ENCODE results near the gene RC3H1. TPM values are rescaled to one million over a fixed set of nuclear protein-coding genes. Genes with fewer than 3 reads are reported as not detected.
"Not testable (repeated sequence)": the region's sequence is repeated elsewhere in the genome, so short reads cannot be mapped to it uniquely, and the experiment has no call there.

The RC3H1 gene
- total and polyA plus RNA-seq, 2 experiments from 2014 or later = 7.7 to 28.1 TPM

DNA sequence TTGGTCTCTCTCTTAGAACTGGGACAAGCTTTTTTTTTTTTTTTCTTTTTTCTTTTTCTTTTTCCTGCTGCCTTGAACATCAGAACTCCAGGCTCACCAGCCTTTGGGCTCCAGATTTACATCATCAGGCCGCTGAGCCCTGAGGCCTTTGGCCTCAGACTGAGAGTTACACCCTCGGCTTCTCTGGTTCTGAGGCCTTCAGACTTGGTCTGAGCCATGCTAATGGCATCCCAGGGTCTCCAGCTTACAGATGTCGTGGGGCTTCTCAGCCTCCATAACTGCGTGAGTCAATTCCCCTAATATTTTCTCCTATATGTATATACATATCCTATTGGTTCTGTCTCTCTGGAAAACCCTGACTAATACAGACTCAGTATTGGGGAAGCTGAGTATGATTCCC is 36.5 kb upstream of the RC3H1 start:
- Histone ChIP-seq H3K36me3 (no peaks in the 10 kb centered on the region), H3K4me1 (ENCODE audit: low read depth) (no peaks in the 10 kb centered on the region), H3K27me3 (no peaks in the 10 kb centered on the region), H3K9me3 (ENCODE audit: low read depth) (no peaks in the 10 kb centered on the region), H3K4me3 (no peak overlapping the region), H3K27ac (no peak overlapping the region)
- TF ChIP-seq, protein P1, sequence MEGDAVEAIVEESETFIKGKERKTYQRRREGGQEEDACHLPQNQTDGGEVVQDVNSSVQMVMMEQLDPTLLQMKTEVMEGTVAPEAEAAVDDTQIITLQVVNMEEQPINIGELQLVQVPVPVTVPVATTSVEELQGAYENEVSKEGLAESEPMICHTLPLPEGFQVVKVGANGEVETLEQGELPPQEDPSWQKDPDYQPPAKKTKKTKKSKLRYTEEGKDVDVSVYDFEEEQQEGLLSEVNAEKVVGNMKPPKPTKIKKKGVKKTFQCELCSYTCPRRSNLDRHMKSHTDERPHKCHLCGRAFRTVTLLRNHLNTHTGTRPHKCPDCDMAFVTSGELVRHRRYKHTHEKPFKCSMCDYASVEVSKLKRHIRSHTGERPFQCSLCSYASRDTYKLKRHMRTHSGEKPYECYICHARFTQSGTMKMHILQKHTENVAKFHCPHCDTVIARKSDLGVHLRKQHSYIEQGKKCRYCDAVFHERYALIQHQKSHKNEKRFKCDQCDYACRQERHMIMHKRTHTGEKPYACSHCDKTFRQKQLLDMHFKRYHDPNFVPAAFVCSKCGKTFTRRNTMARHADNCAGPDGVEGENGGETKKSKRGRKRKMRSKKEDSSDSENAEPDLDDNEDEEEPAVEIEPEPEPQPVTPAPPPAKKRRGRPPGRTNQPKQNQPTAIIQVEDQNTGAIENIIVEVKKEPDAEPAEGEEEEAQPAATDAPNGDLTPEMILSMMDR (IDR thresholded peaks at IDR 0.05; ENCODE audit: low read depth, low read length) = no peak
- no peak for DNase-seq (ENCODE audit: low read depth in 1 of 2, low spot score in 1 of 2)

DNA sequence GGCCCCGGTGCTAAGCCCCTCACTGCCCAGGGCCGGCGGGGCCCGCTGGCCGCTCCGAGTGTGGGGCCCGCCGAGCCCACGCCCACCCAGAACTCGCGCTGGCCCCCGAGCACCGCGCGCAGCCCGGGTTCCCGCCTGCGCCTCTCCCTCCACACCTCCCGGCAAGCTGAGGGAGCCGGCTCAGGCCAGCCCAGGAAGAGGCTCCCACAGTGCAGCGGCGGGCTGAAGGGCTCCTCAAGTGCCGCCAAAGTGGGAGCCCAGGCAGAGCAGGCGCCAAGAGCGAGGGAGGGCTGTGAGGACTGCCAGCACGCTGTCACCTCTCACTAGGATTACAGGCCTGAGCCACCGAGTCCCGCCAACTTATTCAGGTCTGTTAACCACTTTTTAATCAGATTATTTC is 34.5 kb upstream of the RC3H1 start:
- H3K36me3 ChIP-seq; DNase-seq (ENCODE audit: low read depth in 1 of 2, low spot score in 1 of 2); H3K4me3 ChIP-seq; H3K4me1 ChIP-seq (ENCODE audit: low read depth); H3K9me3 ChIP-seq (ENCODE audit: low read depth); H3K27me3 ChIP-seq; H3K27ac ChIP-seq: not testable (repeated sequence)

DNA sequence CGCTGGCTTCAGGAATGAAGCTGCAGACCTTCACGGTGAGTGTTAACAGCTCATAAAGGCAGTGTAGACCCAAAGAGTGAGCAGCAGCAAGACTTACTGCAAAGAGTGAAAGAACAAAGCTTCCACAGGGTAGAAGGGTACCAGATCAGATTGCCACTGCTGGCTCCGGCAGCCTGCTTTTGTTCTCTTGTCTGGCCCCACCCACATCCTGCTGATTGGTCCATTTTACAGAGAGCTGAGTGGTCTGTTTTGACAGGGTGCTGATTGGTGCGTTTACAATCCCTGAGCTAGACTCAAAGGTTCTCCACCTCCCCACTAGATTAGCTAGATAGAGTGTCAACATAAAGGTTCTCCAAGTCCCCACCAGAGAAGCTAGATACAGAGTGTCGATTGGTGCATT is 33.6 kb upstream of the RC3H1 start:
- DNase-seq (ENCODE audit: low read depth in 1 of 2, low spot score in 1 of 2); H3K9me3 ChIP-seq (ENCODE audit: low read depth); H3K4me1 ChIP-seq (ENCODE audit: low read depth); H3K4me3 ChIP-seq; H3K36me3 ChIP-seq; H3K27me3 ChIP-seq; H3K27ac ChIP-seq: not testable (repeated sequence)

DNA sequence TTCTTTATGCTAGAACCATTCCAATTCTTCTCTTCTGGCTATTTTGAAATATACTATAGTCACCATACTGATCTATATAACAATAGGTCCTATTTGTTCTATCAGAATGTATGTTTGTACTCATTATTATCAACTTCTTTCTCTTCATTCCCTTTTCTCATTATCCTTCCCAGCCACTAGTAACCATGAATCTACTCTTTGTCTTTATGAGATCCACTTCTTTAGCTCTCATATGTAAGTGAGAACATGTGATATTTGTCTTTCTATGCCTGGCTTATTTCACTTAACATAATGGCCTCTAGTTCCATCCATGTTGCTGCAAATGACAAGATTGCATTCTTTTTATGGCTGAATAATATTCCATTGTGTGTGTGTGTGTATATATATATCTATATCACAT is 31.7 kb upstream of the RC3H1 start:
- H3K27ac ChIP-seq = no peak overlapping the region
- no peak for DNase-seq (ENCODE audit: low read depth in 1 of 2, low spot score in 1 of 2)
- H3K9me3 ChIP-seq (ENCODE audit: low read depth) = no peaks in the 10 kb centered on the region
- TF ChIP-seq, protein P1 (IDR thresholded peaks at IDR 0.05; ENCODE audit: low read depth, low read length) = no peak
- no peaks in the 10 kb centered on the region for H3K4me1 ChIP-seq (ENCODE audit: low read depth)
- no peak overlapping the region for H3K4me3 ChIP-seq
- H3K36me3 ChIP-seq = no peaks in the 10 kb centered on the region
- no peaks in the 10 kb centered on the region for H3K27me3 ChIP-seq

DNA sequence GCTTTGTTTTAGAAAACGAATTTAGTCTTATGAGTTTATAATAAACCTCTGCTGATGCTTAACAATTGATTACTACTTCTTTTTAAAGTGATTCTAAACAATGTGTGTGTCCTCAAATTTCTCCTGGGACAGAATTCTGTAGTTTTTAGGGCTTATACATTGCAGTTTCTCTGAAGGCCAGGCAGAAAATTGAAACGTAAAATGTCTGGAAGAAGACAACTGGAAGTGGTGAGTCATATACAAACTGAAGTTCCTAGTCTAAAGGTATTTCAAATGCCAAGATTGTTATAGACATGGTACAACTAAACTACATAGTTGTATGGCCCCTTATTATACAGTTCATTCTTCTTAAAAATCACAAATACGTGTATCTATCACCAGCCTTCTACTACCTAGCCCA is 30.5 kb upstream of the RC3H1 start:
- no peaks in the 10 kb centered on the region for H3K9me3 ChIP-seq (ENCODE audit: low read depth)
- DNase-seq (ENCODE audit: low read depth in 1 of 2, low spot score in 1 of 2) = no peak
- no peaks in the 10 kb centered on the region for H3K36me3 ChIP-seq
- H3K4me1 ChIP-seq (ENCODE audit: low read depth) = no peaks in the 10 kb centered on the region
- H3K27me3 ChIP-seq = no peaks in the 10 kb centered on the region
- H3K4me3 ChIP-seq = no peak overlapping the region
- no peak overlapping the region for H3K27ac ChIP-seq
- TF ChIP-seq, protein P1 (IDR thresholded peaks at IDR 0.05; ENCODE audit: low read depth, low read length) = no peak

DNA sequence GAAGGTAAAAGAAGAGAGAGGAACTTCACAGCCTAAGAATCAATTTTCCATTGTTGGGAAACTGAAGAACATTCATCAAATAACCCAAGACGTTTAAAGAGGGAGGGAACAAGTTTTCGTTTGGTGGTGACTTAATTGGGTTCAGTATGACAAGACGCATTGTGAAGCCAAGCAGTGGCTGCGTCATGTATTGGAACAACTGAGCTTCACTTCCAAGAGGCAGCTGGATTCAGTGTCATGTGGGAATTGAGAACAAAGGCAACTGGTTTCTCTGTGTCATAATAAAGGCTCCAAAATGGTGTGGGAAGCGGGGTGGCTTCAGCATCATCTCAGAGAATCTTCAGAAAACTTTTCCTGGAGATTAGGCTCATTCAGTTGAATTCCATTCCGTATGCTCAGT is 29.8 kb upstream of the RC3H1 start:
- Histone ChIP-seq H3K4me3 (no peak overlapping the region), H3K9me3 (ENCODE audit: low read depth) (no peaks in the 10 kb centered on the region), H3K4me1 (ENCODE audit: low read depth) (no peaks in the 10 kb centered on the region), H3K36me3 (no peaks in the 10 kb centered on the region), H3K27ac (no peak overlapping the region), H3K27me3 (no peaks in the 10 kb centered on the region)
- DNase-seq (ENCODE audit: low read depth in 1 of 2, low spot score in 1 of 2) = peak in 1 of 2 donors; percentile 43
- TF ChIP-seq, protein P1 (IDR thresholded peaks at IDR 0.05; ENCODE audit: low read depth, low read length) = no peak

DNA sequence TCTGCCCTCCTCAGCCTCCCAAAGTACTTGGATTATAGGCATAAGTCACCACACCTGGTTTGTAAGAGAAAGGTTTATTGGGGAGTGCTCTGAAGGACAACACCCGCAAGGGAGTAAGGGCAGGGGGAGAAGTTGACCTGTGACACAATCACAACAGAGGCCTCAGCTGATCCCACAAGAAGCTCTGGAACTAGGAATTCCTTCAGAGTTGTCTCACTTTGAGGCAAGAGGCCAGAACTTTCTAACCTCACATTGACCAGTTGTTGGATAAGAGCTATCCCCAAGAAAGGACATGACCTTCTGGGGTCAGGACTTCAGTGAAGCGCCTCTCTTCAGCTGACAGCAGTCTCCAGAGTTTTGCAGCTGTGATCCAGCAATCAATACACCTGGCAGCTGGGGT is 27.4 kb upstream of the RC3H1 start:
- DNase-seq (ENCODE audit: low read depth in 1 of 2, low spot score in 1 of 2) = no peak
- TF ChIP-seq, protein P1 (IDR thresholded peaks at IDR 0.05; ENCODE audit: low read depth, low read length) = no peak
- no peaks in the 10 kb centered on the region for H3K9me3 ChIP-seq (ENCODE audit: low read depth)
- no peaks in the 10 kb centered on the region for H3K4me1 ChIP-seq (ENCODE audit: low read depth)
- no peak overlapping the region for H3K27ac ChIP-seq
- no peaks in the 10 kb centered on the region for H3K27me3 ChIP-seq
- H3K4me3 ChIP-seq = no peak overlapping the region
- no peaks in the 10 kb centered on the region for H3K36me3 ChIP-seq
